CD4-positive, alpha-beta T cell treated with Interleukin-15 for 4 hours (primary cell): ENCODE results near the gene REPS2.

Experiments
- DNase-seq: peaks from one replicate; pipeline ENCODE4 v3.0.0-alpha.2; 2020; ENCODE audit warnings: low spot score

REPS2 gene

DNA sequence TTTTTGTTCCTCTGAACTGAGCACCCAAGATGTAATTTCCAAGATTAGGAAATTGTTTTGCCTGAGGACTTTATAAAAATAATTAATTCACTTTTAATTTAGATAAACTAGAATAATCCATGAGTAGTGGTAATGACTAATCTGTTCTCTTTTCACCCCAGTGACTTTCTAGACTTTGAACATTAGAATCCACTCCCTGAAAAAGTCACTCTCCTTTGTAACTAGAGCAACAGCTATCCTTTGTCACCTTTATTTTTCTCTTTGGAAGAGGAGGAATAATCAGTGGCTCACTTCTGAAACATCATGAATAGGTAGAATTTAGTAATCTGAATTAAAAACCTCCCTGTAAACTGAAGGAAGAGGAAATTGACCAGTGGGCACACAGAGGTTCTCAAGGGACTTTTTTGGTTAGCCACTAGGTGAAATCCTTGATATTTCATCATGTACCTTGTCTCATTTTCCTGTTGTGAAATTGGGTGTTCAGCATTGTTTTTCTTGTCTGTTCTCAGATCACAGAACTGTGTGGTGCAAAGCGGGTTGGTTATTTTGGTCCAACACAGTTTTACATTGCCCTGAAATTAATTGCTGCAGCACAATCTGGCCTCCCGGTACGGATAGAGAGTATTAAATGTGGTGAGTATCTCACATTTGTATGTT, 59.4 kb downstream of the REPS2 start:
- no peak for DNase-seq

DNA sequence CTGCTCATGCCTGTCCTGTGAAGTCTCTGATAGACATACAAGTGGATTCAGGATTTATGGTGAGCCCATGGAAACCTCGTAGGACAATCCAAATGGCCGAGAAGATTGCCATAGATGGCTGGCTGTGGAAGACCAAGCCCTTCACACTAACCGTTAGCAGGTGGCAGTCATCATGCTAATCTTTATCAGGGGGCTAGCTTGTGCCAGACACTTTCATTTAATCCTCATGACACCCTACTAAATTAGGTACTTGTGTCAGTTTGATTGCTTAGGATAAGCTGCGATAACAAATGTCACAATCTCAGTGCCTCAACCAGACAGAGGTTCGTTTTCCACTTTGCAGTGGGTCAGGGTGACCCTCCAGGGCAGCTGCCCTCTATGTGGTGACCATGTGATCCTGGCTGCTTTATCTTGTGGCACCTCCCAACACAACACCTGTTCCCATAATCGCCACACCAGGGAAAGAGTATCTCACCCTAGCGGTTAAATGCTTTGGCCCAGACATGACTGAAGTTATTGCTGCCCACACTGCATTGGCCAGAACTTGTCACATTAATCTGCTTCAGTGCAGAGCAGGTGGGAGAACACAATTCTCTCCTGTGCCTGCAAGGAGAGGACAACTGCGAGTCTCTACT, 60.8 kb downstream of the REPS2 start:
- no peak for DNase-seq

DNA sequence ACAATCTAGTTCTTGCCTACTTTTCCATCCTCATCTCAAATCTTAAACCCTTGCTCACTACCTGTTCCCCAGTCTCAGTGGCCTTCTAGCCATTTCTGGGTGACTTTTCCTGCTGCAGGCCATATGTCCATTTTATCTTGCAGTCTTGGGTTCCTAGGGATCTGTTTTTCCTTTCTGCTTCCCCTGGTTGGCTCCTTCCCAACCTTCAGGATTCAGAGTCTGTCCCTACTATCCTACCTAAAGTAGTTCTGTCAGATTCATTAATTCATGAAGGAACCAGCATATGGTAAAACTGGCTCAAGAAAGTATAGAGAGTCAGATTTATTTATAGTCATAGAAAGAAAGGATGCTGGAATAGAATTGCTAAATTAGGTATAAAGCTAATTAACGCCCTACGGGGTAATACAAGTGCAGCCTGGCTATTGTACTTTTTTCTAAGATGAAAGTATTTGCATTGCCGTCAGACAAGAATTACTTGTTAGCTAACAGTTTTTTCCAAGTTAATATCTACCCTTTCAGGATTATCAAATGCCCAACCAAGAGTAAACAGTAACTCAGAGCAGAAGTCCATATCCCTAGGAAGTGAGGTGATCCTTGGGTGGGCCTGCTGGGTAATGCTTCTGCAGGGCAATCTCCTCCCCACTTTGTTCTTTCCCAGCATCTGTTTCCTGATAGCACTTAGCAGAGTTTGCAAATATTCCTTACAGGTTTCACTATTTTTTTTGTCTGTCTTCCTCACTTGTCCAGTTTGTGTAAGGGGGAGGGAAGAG, 63.6 kb downstream of the REPS2 start:
- no peak for DNase-seq

DNA sequence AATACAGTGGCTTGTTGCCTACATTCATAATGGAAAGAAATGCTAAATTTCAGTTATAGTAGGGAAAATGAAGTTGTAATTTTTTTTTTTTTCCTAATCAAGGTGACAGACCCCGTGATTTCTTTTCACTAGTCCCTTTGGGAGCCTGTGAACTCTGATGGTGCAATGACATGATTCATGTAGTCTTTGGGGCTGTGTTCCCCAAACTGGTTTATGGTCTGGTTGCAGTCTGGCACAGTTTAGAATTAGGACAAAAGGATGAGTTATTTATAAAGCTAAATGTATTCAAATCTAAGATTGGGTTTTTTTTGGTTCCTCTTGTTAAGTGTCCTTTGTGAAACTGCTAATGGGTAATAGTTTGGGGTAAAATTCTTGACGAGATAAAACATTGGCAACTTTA, 66.0 kb downstream of the REPS2 start:
- DNase-seq = no peak

DNA sequence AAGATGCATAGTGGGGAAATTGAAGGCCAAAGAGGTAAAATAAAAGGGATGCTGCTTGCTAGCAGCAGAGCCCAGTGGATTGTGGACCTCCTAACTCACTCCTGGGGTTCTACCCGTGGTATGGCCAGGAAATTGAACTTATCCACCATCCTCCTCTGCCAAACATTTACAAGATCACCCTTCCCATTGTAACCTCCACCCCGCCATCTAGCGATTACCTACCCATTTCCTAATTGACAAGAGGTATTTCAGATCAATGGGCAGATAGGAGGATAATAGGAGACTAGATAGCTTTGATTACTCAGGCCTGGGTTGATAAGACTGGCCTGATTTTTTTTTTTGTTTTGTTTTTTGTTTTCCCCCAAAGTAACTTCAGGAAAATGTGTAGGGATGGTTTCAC, 67.8 kb downstream of the REPS2 start:
- no peak for DNase-seq

DNA sequence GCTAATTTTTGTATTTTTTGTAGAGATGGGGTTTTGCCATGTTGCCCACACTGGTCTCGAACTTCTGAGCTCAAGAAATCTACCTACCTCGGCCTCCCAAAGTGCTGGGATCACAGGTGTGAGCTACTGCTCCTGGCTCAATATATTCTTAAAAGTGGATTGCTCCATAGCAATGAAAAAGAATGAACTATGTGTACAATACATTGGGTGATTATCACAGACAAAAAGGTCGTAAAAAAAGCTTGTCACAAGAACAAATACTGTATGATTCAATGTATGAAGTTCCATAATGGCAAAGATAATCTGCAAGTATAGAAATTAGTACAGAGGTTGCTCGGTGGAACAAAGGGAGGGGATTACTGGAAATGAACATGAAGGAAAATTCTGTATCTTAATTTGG, 70.7 kb downstream of the REPS2 start:
- DNase-seq = no peak

DNA sequence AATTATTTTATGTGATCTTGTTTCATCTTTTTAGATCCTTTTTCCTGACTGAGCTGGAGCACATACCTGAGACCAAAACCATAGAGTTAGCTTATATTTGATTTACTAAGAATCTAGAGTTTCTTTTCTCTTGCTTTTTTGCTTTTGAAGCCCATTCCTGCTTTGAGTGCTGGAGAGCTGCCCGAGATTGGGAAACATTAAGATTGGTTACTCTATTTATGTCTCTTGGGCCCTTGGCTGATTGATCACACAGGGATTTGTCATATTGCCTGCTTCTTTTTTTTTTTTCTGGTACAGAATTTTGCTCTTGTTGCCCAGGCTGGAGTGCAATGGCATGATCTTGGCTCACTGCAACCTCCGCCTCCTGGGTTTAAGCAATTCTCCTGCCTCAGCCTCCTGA, 73.9 kb downstream of the REPS2 start:
- DNase-seq = no peak

DNA sequence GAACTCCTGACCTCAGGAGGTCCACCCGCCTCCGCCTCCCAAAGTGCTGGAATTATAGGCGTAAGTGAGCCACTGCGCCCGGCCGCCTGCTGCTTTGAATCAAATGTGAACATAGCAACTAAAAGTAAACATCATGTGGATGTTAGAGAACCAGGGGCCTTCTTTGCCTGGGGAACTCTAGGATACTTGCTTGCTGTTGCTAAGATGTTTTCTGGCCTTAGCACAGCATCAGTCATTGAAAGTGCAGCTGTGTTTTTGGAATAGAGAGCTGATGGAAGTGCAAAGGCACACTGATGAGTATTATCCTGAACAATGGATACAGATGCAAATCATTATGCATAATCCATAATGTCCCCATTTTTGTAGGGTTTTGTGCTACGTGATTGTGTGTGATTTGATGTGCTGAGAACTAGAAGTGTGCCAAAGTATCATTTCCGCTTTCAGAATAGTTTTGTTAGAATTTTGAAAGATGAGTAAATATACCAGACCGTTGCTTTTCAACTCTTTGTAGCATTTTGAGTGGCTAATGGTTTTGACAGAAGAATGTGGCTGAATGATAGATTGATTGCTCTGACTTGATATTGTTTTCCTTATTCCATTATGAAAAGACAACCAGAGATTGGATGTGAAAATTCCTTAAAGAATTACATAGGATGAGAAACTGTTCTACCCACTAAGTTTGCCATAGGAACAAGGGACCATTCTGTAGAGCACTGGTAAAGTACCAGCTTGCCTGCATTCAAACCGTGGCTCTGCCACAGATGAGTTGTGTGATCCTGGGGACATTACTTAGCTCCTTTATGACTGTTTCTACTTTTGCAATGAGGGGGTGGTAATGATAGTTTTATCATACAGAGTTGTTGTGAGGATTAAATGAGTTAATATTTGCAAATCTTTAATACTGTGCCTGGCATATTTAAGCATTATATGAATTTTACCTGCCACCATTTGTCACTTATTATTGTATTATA, 74.7 kb downstream of the REPS2 start:
- DNase-seq = no peak

DNA sequence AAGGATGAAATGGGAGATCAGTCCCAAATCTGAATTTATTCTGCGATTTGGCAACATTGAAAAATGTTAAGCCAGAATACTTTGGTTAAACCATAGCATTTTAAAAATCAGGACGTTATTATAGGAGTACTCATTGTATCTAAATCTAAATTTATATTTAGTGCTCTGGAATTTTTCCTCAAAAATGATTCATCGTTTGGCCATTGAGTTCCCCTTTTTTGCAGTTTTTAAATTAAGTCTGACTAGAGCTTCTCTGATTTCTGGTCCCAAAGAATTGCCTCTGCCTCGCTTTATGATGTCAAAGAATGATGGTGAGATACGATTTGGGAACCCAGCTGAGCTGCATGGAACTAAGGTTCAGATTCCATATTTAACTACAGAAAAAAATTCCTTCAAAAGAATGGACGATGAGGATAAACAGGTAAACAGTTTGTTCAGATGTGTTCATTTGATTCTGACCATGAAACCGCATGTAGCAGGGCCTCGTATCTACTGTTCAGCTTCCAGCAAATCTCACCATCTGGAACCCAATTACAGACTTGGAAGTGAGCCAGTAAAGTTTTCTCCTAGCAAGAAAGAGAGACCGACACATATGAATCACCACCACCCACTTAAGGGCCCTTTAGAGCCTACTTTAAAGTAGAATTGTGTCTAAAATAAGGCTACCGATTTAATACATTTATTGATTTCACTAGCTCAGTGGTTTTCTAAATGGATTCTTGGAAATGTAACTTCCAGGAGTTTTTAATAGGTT, 75.6 kb downstream of the REPS2 start:
- DNase-seq = no peak

DNA sequence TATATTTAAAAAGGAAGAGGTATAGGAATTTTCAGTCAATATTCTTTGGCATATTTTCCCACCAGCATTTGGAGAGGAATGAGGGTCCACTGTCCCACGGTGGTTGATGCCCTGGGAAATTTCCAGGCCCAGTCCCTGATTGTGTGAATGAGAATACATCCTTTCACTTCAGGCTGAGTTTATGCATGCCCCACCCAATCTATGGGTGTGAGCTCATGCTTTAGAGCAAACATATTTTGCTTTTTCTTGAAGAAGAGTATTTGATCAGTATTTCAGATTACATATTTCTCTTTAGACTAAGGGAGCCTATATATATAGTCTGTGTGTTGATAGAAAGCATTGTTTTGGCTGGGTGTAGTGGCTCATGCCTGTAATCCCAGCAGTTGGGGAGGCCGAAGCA, 77.2 kb downstream of the REPS2 start:
- DNase-seq = no peak

DNA sequence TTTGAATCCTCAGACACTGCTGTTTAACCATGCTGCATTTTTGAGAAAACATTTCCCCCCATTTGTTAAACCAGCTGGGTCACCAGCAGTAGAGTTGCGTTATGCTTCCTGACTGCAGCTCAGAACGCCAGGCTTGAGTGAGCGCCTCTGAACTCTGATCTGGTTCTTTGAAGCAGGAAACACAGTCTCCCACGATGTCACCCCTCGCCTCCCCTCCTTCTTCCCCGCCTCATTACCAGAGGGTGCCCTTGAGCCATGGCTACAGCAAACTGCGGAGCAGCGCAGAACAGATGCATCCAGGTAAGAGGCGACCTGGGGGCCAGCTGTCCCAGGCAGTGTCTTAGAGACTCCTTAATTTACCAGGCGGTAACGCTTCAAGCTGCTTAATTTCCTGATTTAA, 78.4 kb downstream of the REPS2 start:
- no peak for DNase-seq

DNA sequence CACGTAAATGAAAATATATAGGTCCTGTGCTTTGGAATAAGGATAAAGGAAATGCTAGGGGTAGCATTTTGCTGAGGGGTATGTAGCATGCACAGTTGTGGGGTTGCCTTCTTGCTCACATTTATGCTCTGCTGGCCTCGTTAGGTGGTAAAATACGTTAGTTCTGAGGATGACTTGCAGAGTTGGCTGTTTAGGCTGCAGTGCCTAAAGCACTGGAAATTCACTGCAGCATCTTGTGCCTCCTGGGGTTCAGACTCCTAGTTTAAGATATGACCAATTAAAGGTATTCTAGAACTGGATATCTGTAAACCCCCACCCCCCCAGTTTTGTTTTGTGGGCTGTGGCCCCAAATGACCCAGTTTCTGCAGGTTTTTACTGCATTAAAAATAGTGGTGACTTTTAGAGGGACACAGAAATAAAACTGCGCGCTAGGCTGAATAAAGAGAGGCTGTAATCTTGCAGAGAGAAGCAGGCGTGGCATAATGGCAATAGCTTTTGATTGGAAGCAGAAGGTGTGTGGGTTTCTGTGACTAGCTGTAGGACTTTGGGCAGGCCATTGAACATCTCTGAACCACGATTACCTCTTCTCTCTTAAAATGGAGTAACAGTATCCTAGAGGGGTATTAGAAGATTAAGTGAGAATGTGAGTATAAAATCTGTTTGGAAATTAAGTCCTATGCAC, 79.3 kb downstream of the REPS2 start:
- DNase-seq = no peak

DNA sequence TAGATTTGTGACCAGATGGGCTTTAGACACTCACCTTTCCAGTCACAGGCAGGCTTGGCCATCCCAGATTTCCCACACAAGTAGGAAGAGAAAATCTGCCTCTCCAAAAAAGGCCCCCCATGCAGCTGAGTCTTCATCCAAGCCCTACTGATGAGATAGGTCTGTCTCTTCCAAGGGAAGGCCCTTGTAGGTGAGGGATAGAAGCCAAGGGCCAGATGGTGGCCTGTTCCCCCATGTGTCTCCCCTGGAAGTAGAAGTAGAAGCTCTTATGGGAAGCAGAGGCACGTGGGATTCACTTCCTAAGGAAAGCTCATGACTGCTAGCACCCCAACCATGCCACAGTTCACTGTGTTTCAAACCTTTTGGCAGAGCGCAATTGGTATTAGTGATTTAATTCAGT, 81.5 kb downstream of the REPS2 start:
- DNase-seq = no peak

DNA sequence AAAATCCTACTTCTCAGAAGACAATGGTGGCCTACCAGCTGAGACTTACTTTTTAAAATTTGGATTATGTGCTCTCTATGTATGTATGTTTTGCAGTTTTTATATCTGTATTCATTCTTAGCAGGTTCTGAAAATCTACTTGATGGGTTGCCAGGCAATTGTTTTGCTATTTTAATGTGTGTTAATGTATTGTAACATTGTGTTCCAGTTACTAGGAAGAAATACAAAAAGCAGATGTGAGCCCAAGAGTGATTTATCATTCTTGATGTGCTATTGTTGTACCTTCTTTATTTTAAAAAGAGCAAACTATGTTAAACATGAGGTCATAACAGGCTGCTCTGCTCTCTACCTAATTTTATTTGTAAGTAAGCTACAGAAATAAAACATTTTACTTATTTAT, 81.9 kb downstream of the REPS2 start:
- no peak for DNase-seq

DNA sequence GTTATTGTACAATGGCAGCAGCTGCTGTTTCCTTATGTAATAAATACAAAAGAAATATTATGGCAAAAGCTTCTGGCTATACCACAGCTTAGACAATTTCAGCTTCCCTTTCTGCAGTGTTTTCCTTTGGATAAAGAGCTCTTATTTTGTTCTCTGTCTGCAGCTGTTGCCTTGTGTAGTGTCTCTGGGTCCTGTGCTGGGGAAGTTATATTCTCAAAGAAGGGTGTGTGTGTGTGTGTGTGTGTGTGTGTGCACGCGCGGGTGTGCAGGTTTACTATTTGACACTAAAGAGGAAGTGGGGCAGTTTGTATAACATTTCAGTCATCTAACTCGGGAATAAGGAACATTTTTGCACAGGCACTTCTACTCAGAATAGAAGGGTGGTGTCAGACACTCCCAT, 83.6 kb downstream of the REPS2 start:
- DNase-seq = no peak

DNA sequence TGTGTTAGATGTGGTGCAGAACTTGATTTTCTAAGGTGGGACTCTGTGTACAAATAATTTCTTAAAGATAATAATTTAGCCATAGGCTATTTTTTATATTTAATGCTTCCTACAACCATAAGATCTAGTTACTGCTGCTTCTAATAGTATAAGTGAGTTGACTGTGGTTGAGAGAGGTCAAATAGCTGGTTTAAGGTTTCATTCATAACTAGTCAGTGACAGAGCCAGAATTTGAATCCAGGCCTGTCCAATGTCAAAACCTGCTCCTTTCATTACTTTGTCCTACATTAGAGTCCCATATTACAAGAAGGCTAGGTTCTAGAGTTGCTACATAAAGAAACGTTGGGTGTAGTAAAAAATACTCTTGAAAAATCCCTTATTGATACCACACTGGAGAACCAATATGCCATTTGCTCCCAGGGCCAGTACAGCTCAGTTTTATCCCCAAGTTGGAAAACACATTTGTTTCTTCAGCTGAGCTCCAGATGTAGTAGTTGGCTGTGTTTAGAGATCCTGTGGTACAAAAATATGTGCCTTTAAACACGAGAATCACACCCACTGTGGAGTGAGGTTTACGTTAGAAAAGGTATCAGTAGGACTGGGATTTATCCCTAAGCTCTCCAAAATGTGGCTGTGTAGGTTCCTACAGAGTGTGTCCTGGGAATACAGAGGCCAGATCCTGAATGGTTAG, 84.3 kb downstream of the REPS2 start:
- no peak for DNase-seq

DNA sequence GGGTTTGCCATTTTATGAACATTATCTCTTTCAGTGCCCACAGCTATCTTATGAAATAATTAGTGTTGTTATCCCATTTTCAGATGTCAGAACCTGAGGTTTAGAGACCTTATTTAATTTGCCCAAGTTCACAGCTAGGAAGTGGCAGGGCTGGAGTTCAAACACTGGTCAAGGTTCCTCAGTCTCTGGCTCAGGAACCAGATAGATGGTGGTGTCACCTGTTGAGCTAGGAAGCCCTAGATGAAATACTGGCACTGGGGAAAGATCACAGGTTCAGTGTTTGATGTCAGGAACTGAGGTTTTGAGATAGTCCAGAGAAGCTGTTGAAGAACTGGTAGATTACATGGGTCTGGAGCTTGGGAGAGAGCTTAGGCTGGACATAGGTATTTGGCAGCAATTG, 85.4 kb downstream of the REPS2 start:
- DNase-seq = no peak

DNA sequence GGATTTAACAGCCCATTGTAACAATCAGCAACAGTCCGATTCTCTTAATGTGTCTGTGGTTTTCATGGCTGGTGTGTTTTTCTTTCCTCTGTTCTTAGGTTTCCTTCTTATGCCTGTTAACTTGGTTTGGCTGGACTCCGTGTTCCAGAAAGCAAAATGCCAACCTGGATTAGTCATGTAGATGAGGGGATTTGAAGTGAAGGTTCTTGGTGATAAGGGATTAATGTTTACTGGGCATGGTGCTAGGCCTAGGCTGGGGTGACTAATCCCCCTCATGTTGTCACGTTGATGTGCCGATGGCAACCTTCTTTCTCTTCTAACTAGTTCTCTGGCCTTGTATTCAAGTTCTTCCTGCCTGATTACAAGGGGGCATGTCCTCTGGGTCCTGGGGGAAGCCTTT, 85.9 kb downstream of the REPS2 start:
- DNase-seq = no peak

DNA sequence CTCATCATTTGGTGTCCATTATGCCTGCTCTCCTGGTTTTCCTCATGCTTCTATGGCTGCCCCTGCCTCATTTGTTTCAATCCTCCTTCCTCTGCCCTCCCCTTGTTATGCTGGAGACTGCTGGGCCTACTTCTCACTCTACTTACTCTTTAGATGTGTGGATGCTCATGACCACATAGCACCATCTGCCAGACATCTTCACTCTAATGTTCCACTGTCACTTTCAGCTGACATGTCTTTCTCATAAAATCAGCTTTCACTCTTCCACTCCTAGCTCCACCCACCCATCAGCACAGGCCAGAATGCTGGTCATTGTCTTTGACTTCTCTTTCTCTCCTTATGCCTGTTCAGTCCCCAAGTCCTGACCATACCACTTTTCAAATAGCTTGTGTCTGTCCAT, 86.8 kb downstream of the REPS2 start:
- DNase-seq = no peak

DNA sequence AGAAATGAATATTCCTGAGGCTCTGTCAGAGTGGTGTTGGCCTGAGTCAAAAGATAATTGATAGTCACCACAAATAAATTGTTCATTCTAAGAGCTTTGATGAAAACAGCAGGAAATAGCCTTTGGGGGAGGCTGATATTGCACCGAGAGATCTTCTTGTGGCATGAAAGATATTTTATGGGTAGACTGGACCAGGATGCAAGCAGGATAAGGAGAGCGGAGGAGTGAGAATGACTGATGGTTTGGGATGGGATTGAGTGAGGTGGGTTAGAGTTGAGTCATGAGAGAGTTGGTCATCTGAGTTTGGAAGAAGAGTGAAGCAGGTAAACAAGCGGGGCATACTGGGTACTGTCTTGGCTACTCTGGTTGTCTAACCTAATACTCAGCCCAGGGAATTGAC, 88.7 kb downstream of the REPS2 start:
- no peak for DNase-seq
